ENCODE measurements around the gene BABAM1. TPM values are rescaled to one million over a fixed set of nuclear protein-coding genes. Genes with fewer than 3 reads are reported as not detected.

The BABAM1 gene
- total and polyA plus RNA-seq, 10 of the 15 experiments (the other 5 are each of a cell fraction or from before 2014, with no cell fraction given): 11.9 to 154 (median 103) TPM

DNA sequence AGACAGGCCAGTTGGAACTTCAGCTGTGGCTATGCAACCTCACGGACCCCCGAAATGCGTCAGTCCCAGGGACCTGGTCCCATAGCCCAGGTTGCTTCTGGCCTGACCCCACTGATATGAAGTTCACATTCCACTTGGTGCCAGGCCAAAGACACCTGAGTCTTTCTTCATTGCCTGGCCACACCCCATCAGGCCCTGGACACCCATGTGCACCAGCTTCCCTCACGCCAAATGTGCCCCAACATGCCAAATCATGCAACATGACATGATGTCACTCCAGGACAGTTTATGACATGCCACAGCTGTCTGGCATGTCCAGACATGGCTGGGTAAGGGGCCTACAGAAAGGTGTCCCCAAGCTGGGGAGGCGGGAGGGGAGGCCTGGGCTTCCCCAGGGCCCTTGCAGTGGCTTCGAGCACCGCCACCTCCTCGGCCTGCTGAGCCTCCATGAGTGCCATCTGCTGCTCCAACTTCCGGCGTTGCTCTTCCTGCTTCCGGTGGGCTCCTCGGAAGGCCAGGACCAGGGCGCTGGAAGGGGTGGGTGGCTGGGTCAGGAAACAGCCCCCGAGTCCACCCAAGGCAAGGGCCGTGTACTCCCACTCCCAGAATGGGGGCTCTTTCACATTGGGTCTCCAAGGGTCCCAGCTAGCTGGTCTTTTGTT lies 17.2 kb upstream of the BABAM1 start:
- H3K9me3 ChIP-seq (replicated peaks; ENCODE audit: control insufficient read depth, insufficient read depth, low read length): no peaks in the 10 kb centered on the region
- 61% methylated on average over 15 of the region's 15 CpGs for WGBS (ENCODE audit: insufficient coverage, insufficient replicate concordance, low lambda C conversion rate, missing lambda C conversion rate)
- intact Hi-C loops (cut with micrococcal nuclease; ENCODE audit: unreplicated experiment): no loop called here
- DNase-seq (ENCODE audit: low read depth, low spot score): no peak
- in situ Hi-C loops (cut with MboI): no loop called here
- ChIA-PET CTCF (interaction anchor here (0.6 to 3.8 kb wide), 4 partner anchors 10 to 133 kb away, joined by 3 to 17 read pairs (median 6); partner anchors contain the start of genes ANKLE1 and USHBP1), RAD21 (ENCODE audit: unreplicated experiment) (no interaction called here), POLR2A (no interaction called here), SMC1A (ENCODE audit: uncharacterized antibody, unreplicated experiment) (interaction anchor here (1.2 kb wide), 1 partner anchor 17 kb away, joined by 3 read pairs; no protein-coding TSS in a partner anchor)
- H4K20me1 ChIP-seq (ENCODE audit: control insufficient read depth, insufficient read depth): no peaks in the 10 kb centered on the region
- H3K4me3 ChIP-seq: no peak overlapping the region
- no peak overlapping the region for H3K4me2 ChIP-seq (ENCODE audit: control insufficient read depth, insufficient read depth)
- no peak overlapping the region for H2AFZ ChIP-seq (ENCODE audit: control insufficient read depth, low read depth, low read length)
- no peak for FAIRE-seq
- H3K79me2 ChIP-seq (ENCODE audit: control insufficient read depth, insufficient read depth, low read length): no peaks in the 10 kb centered on the region; the same call in 1 of the 2 replicates
- peaks cover 9% of the 10 kb centered on the region for H3K4me1 ChIP-seq (ENCODE audit: control insufficient read depth, insufficient read depth, low read length)
- H3K27ac ChIP-seq (ENCODE audit: control insufficient read depth, insufficient read depth): no peak overlapping the region
- H3K27me3 ChIP-seq (replicated peaks in 1 of 2; ENCODE audit: control insufficient read depth in 2 of 2, insufficient read depth in 2 of 2, low read length in 1 of 2): no peaks in the 10 kb centered on the region
- no peak overlapping the region for H3K9ac ChIP-seq (ENCODE audit: control insufficient read depth, insufficient read depth, low read length)
- BruUV-seq (replicated peaks): no TSS peak
- H3K36me3 ChIP-seq (ENCODE audit: control insufficient read depth in 2 of 2, insufficient read depth in 2 of 2, low read length in 1 of 2): no peaks in the 10 kb centered on the region
- no peak for ATAC-seq
- TF ChIP-seq NR2C1 (IDR thresholded peaks at IDR 0.05) (no peak), MYB (IDR thresholded peaks at IDR 0.05; ENCODE audit: borderline replicate concordance, low read depth, low read length) (no peak), PML (IDR thresholded peaks at IDR 0.05; ENCODE audit: low read length) (no peak), HCFC1 (IDR thresholded peaks at IDR 0.05; ENCODE audit: low read length) (no peak), ASH2L (IDR thresholded peaks at IDR 0.05; ENCODE audit: borderline replicate concordance, low read depth) (no peak), BACH1 (IDR thresholded peaks at IDR 0.05; ENCODE audit: borderline replicate concordance) (no peak), SIN3A (IDR thresholded peaks at IDR 0.05; ENCODE audit: low read depth, low read length) (no peak), ESRRA (IDR thresholded peaks at IDR 0.05; ENCODE audit: low read length) (no peak)
- TF ChIP-seq, protein P1, sequence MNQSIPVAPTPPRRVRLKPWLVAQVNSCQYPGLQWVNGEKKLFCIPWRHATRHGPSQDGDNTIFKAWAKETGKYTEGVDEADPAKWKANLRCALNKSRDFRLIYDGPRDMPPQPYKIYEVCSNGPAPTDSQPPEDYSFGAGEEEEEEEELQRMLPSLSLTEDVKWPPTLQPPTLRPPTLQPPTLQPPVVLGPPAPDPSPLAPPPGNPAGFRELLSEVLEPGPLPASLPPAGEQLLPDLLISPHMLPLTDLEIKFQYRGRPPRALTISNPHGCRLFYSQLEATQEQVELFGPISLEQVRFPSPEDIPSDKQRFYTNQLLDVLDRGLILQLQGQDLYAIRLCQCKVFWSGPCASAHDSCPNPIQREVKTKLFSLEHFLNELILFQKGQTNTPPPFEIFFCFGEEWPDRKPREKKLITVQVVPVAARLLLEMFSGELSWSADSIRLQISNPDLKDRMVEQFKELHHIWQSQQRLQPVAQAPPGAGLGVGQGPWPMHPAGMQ (IDR thresholded peaks at IDR 0.05; ENCODE audit: borderline replicate concordance): no peak

Data from GM12878 (cell line).